CD4-positive, alpha-beta T cell (primary cell): ENCODE data around the gene KDM2B. TPM values are rescaled to one million over a fixed set of nuclear protein-coding genes. Genes with fewer than 3 reads are reported as not detected.

Experiments
- ATAC-seq: fragments of 200-7000 bp; cut with Tn5 transposase; one replicate; pipeline ENCODE4 v1.10.0; 2022; ENCODE audit warnings: mild to moderate bottlenecking; ENCODE audit not compliant: poor library complexity
- CTCF ChIA-PET: fragments of 350-600 bp; sonication (Branson Sonifier 250); formaldehyde crosslinking; loops from one replicate; lab custom pipeline; 2021; ENCODE audit warnings: antibody characterized with exemption, inconsistent platforms; lab: Charles Lee
- POLR2A ChIA-PET: fragments of 350-600 bp; sonication (Branson Sonifier 250); formaldehyde crosslinking; loops from one replicate; lab custom pipeline; 2021; ENCODE audit warnings: antibody characterized with exemption, inconsistent platforms; lab: Charles Lee
- DNase-seq, 14 experiments: peaks; one replicate each; pipeline ENCODE4 v3.0.0-alpha.2; 2013 to 2020; ENCODE audit warnings: mixed read lengths in 2 of 14
- H3K27ac ChIP-seq, 2 donors: one replicate each; pipeline versions ENCODE4 v1.5.1 to v1.7.0; 2013; ENCODE audit warnings: low read length in 2 of 2, low read depth in 1 of 2, mild to moderate bottlenecking in 1 of 2
- H3K27me3 ChIP-seq, 2 experiments: 1 replicate in 1 of 2; 2 replicates in 1 of 2; pipeline versions ENCODE4 v1.6.1 to v1.7.0; 2013; ENCODE audit warnings: low read length in 2 of 2, control low read depth in 1 of 2, mild to moderate bottlenecking in 1 of 2, moderate library complexity in 1 of 2; ENCODE audit not compliant: insufficient read depth in 2 of 2, control insufficient read depth in 1 of 2
- H3K36me3 ChIP-seq: one replicate; pipeline ENCODE4 v1.6.1; 2013; ENCODE audit warnings: low read length, control low read depth; ENCODE audit not compliant: insufficient read depth
- H3K4me1 ChIP-seq: one replicate; pipeline ENCODE4 v1.6.1; 2013; ENCODE audit warnings: low read length, control low read depth; ENCODE audit not compliant: insufficient read depth
- H3K4me3 ChIP-seq: one replicate; pipeline ENCODE4 v1.5.1; 2013; ENCODE audit warnings: mild to moderate bottlenecking, low read length, moderate library complexity
- H3K9me3 ChIP-seq, 2 experiments: 1 replicate in 1 of 2; 2 replicates in 1 of 2; pipeline versions ENCODE4 v1.6.1 to v1.7.0; 2013; ENCODE audit warnings: low read length in 2 of 2, mild to moderate bottlenecking in 2 of 2, control low read depth in 1 of 2, moderate library complexity in 1 of 2; ENCODE audit not compliant: control insufficient read depth in 1 of 2, insufficient read depth in 1 of 2
- H3K27ac Mint-ChIP-seq: one replicate; pipeline ENCODE4 v1.8.0; 2020; ENCODE audit warnings: mixed read lengths
- H3K27me3 Mint-ChIP-seq: one replicate; pipeline ENCODE4 v1.8.0; 2021; ENCODE audit warnings: mixed read lengths
- H3K36me3 Mint-ChIP-seq: one replicate; pipeline ENCODE4 v1.8.0; 2021; ENCODE audit warnings: low read depth, mixed read lengths
- H3K4me1 Mint-ChIP-seq: one replicate; pipeline ENCODE4 v1.8.0; 2021; ENCODE audit warnings: low read depth, mixed read lengths
- H3K4me3 Mint-ChIP-seq: one replicate; pipeline ENCODE4 v1.8.0; 2020; ENCODE audit warnings: mild to moderate bottlenecking, mixed read lengths
- H3K9me3 Mint-ChIP-seq: one replicate; pipeline ENCODE4 v1.8.0; 2020; ENCODE audit warnings: mixed read lengths
- CTCF ChIP-seq: fragments of 200-600 bp; IDR thresholded peaks from one replicate; pipeline ENCODE4 v1.8.0; 2022; ENCODE audit warnings: antibody characterized with exemption, mild to moderate bottlenecking
- intact Hi-C, 2 experiments: fragments of 100-400 bp; cut with DNase I in 1 of 2; cut with micrococcal nuclease in 1 of 2; formaldehyde crosslinking; loops; one replicate each; pipeline versions ENCODE4 v1.15.1 to v1.9.0; 2023 to 2025; cut with DNase I, micrococcal nuclease
- total RNA-seq, 174 experiments: library from RNA in 2 of 174; stranded (reverse) in 2 of 174; gene quantifications; one replicate each; pipeline ENCODE4 v1.2.3 and lab custom pipeline; 2021 to 2026

Gene KDM2B
- total RNA-seq, 2 experiments from 2014 or later = 60.4 to 62.6 TPM

GRCh38 chr12:121613462-121613861 is 32.6 kb upstream of the KDM2B start:
- H3K4me3 Mint-ChIP-seq = no peak overlapping the region
- no peak for DNase-seq
- no peak for ATAC-seq
- Histone ChIP-seq H3K27ac (no peak overlapping the region), H3K9me3 (no peaks in the 10 kb centered on the region), H3K4me3 (no peak overlapping the region), H3K27me3 (no peaks in the 10 kb centered on the region), H3K36me3 (no peaks in the 10 kb centered on the region), H3K4me1 (peaks cover 14% of the 10 kb centered on the region)
- CTCF ChIA-PET = interaction anchor here (1.5 kb wide), 1 partner anchor 61 kb away, joined by 4 read pairs; no protein-coding TSS in a partner anchor
- H3K27ac Mint-ChIP-seq = no peak overlapping the region
- intact Hi-C loops = no loop called here
- TF ChIP-seq CTCF = no peak
- H3K4me1 Mint-ChIP-seq = peaks cover 8% of the 10 kb centered on the region
- no peaks in the 10 kb centered on the region for H3K9me3 Mint-ChIP-seq
- POLR2A ChIA-PET = interaction anchor here (1.2 kb wide), 1 partner anchor 34 kb away, joined by 3 read pairs; no protein-coding TSS in a partner anchor
- H3K36me3 Mint-ChIP-seq = no peaks in the 10 kb centered on the region
- H3K27me3 Mint-ChIP-seq = no peaks in the 10 kb centered on the region

GRCh38 chr12:121611306-121611705 is 30.5 kb upstream of the KDM2B start:
- H3K27me3 ChIP-seq = no peaks in the 10 kb centered on the region
- H3K27ac ChIP-seq = no peak overlapping the region
- DNase-seq = peak in 6 of 14 experiments; percentile 7 to 43 (median 26)
- H3K4me3 ChIP-seq = no peak overlapping the region
- H3K27me3 Mint-ChIP-seq = no peaks in the 10 kb centered on the region
- ChIA-PET POLR2A (interaction anchor here (1.3 kb wide), 1 partner anchor 66 kb away, joined by 4 read pairs; no protein-coding TSS in a partner anchor), CTCF (no interaction called here)
- intact Hi-C loops = no loop called here
- no peaks in the 10 kb centered on the region for H3K36me3 ChIP-seq
- no peaks in the 10 kb centered on the region for H3K9me3 Mint-ChIP-seq
- TF ChIP-seq CTCF = no peak
- H3K36me3 Mint-ChIP-seq = no peaks in the 10 kb centered on the region
- H3K9me3 ChIP-seq = no peaks in the 10 kb centered on the region
- peaks cover 14% of the 10 kb centered on the region for H3K4me1 ChIP-seq
- no peak for ATAC-seq
- H3K27ac Mint-ChIP-seq = no peak overlapping the region
- peaks cover 9% of the 10 kb centered on the region for H3K4me1 Mint-ChIP-seq
- H3K4me3 Mint-ChIP-seq = no peak overlapping the region

GRCh38 chr12:121610239-121611149 is 29.7 kb upstream of the KDM2B start:
- no peak overlapping the region for H3K27ac ChIP-seq
- Mint-ChIP-seq H3K4me3 (no peak overlapping the region), H3K36me3 (no peaks in the 10 kb centered on the region), H3K27me3 (no peaks in the 10 kb centered on the region), H3K4me1 (peaks cover 9% of the 10 kb centered on the region), H3K9me3 (no peaks in the 10 kb centered on the region), H3K27ac (no peak overlapping the region)
- H3K4me1 ChIP-seq = peaks cover 10% of the 10 kb centered on the region
- ChIA-PET CTCF (interaction anchor here (0.6 kb wide), 1 partner anchor 58 kb away, joined by 3 read pairs; no protein-coding TSS in a partner anchor), POLR2A (interaction anchor here (1.0 to 1.3 kb wide), 2 partner anchors 30 to 65 kb away, joined by 3 to 4 read pairs; partner anchors contain the start of gene KDM2B)
- intact Hi-C loops = no loop called here
- ATAC-seq (no peak), DNase-seq (no peak)
- H3K36me3 ChIP-seq = no peaks in the 10 kb centered on the region
- no peak for TF ChIP-seq CTCF
- no peaks in the 10 kb centered on the region for H3K27me3 ChIP-seq
- H3K4me3 ChIP-seq = no peak overlapping the region
- H3K9me3 ChIP-seq = no peaks in the 10 kb centered on the region
